Stromal cell of bone marrow (primary cell): ENCODE results near the gene COL4A6.

Experiments used
- DNase-seq: peaks from one replicate; pipeline ENCODE4 v3.0.0-alpha.2; 2012; ENCODE audit warnings: low read depth

COL4A6 gene

DNA sequence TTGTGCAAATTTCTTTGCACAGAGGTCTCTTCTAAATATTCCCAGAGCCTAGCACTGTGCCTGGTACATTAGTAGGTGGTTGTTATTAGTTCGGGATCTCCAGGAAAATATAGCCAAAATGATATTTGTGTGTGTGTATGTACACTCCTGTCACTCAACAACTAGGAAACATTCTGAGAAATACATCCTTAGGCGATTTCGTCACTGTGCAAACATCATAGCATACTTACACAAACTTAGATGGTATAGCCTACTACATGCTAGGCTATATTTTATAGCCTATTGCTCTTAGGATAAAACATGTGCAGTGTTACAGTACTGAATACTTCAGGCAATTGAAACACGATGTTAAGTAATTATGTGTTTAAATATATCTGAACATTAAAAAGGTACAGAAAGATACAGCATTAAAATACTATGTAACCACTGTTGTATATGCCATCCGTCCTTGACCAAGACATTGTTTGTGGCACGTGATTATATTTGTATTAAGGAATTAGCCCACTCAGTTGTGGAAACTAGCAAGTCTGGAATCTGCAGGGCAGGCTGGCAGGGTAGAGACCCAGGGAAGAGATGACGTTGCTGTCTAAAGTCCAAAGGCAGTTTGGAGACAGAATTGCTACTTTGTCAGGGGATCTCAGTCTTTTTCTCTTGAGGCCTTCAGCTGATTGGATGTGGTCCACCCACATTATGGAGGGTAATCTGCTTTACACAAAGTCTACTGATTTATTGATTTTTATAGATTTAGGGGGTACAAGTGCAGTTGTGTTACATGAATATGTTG is 106.9 kb downstream of the COL4A6 start:
- no peak for DNase-seq

- DNase-seq, result no peak
Measured at GRCh38 chrX:108323751-108324150, 114.5 kb downstream of the COL4A6 start.

DNA sequence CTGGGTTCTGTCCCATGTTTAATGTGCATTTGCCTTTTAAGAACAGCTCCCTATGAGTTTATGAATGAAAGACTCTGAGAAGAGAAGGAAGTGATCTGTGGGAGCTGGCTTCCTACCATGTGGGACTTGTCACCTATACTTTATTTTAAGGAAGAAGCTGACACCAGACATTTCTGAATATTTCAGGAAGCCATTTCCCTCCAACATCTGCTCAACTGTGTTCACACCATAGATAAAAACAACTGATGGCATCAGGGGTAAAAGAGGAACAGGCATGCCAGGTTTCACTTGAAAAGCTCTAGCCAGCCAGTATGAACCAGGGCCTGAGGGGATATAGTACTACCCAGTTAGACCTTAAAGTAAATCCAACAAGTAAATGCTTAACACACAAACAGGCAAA is 116.0 kb downstream of the COL4A6 start:
- DNase-seq, result no peak

- DNase-seq, result no peak
Measured at GRCh38 chrX:108316456-108316855, 121.8 kb downstream of the COL4A6 start.

DNA sequence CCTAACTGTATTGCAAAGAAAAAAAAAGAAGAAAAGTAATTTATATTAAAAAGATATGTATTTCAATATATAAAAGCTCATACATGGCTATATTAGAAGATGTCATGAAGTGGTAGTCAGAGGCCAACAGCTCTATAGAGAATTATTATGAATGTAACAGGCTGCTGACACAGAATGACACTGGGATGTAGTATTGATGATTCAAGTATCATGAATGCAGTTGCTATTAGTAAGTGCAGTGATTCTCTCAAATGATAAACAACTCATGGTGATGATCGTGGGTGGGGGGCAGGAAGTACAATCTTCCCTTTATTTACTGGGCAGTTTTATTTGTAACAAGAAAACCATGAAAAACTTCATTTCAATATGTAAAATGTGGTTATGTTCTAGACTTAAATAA is 124.6 kb downstream of the COL4A6 start:
- no peak for DNase-seq

- DNase-seq, result peak; percentile 15
Measured at GRCh38 chrX:108312957-108313356, 125.3 kb downstream of the COL4A6 start.

GRCh38 chrX:108312011-108312410 is 126.2 kb downstream of the COL4A6 start:
- DNase-seq, result no peak

DNA sequence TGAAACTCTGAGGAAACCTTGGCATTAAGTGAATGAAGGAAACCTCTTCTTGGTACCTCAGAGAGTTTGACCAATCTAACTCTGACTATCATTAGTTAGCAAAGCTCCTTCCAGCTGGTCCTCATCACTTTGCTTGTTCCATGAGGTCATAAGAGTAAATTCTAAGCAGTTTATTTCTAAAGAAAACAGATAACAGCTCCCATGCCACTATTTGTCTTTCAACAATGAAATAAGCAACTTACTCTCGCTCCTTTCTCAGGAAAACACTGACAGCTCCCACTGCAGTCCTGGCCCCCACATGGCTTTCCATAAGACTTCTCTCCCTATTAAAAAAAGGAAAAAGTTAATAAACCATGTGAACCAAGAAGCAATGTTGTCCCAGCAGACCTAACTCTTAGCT is 127.7 kb downstream of the COL4A6 start:
- DNase-seq, result no peak

DNA sequence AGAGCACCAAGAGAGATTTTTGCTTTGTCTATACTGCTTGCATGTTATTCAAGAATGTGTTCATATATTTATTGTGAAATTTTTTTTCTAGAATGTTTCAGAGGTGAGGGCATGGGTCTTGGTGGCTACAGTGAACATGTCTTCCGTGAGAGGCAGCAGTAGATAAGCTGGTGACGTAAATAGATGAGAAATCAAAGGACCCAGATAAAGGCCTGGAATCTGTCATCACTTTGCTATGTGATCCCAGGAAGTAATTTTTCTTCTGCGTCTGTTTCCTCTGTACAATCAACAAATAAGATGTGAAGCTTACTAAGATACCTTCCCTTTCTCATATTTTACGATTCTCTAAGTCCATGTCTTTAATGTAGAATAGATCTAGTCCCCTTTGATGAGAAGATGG is 129.1 kb downstream of the COL4A6 start:
- DNase-seq, result no peak

GRCh38 chrX:108307132-108308085 is 130.8 kb downstream of the COL4A6 start:
- DNase-seq, result no peak

- no peak for DNase-seq
Measured at GRCh38 chrX:108306086-108306485, 132.1 kb downstream of the COL4A6 start.

DNA sequence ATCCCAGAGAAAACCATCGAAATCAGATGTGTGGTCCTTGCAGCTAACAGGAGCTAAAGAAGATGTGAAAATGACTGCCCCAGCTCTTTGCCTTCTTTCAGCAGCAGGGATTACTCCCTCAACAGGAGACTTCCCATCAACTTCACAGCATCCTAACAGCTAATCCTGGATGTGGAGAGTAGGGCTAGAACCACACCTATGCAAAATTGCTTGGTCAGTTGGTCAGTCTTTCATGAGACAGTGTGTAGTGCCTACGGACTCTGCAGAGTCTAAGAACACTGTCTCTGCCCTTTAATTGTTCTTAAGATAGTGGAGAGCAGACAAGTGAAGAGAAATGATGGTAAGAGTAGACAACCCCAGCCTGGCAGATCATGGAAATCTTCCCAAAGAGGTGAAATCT is 133.5 kb downstream of the COL4A6 start:
- no peak for DNase-seq

- DNase-seq, result no peak
Measured at GRCh38 chrX:108304210-108304609, 134.0 kb downstream of the COL4A6 start.

DNA sequence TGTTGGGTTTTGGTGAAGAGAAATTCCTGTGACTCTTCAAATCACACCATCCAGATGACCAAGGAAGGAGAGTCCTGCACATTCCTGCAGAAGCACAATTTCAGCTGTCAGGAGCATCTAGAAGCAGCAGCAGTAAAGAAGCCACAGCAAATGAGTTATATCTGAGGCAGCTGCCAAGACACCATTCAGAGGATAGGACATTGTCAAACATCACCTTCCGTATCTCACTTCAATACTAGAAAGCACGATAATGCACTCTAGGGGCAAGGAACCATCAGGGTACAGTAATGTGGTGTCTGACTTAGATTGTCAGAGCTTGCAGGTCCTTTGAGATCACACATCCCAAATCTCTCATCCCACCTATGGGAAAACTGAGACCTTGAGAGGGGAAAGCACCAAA is 134.5 kb downstream of the COL4A6 start:
- DNase-seq, result no peak

DNA sequence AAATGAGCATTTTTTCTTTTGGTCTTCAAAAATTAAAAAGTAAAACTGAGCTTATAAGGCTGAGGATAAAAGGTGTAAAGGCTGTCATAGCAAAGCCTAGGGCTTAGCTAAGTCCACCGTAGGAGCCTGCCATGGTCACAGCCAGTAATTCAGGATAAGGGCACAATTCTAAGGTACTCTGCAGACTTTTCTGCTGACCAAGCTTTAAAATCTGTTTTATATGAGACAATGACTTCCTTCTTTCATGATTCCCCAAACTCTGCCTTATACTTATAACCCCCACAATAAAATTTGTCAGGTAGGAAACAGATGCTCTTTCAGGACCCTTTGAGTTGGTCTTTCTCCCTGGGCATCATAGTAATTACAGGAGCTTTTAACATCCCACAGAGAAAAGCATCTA is 138.5 kb downstream of the COL4A6 start:
- DNase-seq, result no peak

GRCh38 chrX:108299101-108299591 is 139.1 kb downstream of the COL4A6 start:
- no peak for DNase-seq

DNA sequence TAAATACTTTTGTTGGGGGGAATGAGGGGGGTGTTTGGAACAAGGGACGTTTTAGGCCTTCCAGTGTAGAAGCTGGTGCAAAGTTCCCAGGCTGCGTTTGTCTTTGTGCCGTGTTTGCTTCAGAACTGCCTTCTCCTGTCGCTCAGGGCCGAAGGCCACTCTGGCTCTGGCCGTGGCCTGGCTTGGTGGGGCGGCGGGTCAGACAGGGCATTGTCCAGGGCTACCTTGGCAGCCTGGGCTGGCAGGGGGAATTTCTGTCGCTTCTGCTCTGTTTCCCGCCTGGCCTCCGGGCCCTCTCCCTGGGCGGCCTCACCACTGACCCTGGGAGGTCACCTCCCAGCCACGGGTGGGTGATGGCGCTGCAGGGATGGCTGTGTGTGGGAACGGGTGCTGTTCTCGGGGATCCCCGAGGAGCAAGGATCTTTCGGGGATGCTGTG is 140.0 kb downstream of the COL4A6 start:
- no peak for DNase-seq

DNA sequence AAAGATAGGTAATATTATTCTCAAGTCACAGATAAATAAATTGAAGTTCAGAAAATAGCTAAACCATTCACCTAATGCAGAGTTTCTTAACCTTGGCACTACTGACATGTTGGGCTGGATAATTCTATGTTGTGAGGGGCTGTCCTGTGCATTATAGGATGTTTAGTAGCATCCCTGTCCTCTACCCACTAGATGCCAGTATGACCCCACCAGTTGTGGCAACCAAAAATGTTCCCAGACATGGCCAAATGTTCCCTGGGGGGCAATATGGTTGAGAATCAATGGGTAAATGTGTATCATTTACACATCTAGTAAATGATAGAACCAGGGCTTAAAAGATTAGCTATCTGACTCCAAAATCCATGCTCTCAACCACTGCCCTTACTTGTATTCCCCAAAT is 140.9 kb downstream of the COL4A6 start:
- DNase-seq, result no peak

DNA sequence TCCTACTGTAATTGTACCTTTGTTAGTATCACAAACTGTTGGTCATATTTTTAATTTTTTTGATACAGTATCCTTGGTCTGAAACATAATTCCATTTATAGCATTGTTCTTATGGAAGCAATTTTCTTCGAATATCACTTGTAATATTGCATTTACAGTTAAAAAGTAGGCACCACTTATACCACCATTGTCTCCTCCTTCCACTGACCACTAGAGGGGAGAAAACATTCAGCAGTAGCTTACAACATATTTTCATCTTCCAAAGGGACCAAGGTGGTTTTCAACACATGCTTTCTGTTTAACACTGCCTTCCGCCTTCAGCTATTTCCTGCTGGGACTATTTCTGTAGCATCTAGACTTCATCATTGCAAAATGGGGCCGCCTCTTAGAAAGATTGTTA is 146.2 kb downstream of the COL4A6 start:
- no peak for DNase-seq

- DNase-seq, result no peak
Measured at GRCh38 chrX:108285918-108286317, 152.3 kb downstream of the COL4A6 start.

DNA sequence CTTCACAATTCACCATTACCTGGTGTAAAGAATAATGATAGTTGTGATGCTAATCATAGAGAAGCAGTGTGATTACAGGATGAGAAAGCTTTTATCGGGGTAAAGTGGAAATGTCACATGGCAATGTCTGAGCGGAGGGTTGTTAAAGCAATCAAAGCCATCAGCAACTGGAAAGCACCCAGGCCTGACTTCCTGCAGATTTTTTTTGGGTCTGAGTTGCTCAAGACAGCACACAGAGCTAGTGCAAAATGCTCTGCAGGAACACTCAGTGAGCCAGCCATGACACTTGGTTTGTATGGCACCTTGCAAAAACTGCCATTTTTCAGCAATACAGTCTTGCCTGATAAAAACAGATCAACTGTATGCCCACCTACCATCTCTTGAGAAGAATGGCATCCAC is 152.9 kb downstream of the COL4A6 start:
- DNase-seq, result no peak

DNA sequence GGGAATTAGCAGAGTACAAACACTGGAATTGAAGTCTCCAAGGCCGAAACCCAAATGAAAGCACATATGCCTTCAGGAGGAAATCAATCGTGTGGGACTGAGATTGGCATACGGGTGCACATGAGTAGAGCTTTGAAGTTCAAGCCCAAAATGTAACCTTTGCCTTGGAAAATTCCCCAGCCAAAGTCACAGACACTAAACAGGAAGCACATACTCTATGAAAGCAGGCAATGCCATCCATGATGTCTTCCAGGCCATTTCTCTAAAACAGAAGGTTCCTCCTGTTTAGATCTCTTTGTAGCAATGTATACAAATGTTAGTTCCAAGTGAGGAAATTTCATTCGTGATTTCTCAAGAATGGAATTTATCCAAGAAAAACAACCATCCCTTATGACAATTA is 162.5 kb downstream of the COL4A6 start:
- DNase-seq, result no peak

- no peak for DNase-seq
Measured at GRCh38 chrX:108271397-108271787, 166.8 kb downstream of the COL4A6 start.
